ENCODE measurements around the gene MRTO4. TPM values are rescaled to one million over a fixed set of nuclear protein-coding genes. Genes with fewer than 3 reads are reported as not detected.

MRTO4 gene
- total and polyA plus RNA-seq, 9 of the 15 experiments (the other 6 are each of a cell fraction or from before 2014, with no cell fraction given) = 62.0 to 173 (median 146) TPM

DNA sequence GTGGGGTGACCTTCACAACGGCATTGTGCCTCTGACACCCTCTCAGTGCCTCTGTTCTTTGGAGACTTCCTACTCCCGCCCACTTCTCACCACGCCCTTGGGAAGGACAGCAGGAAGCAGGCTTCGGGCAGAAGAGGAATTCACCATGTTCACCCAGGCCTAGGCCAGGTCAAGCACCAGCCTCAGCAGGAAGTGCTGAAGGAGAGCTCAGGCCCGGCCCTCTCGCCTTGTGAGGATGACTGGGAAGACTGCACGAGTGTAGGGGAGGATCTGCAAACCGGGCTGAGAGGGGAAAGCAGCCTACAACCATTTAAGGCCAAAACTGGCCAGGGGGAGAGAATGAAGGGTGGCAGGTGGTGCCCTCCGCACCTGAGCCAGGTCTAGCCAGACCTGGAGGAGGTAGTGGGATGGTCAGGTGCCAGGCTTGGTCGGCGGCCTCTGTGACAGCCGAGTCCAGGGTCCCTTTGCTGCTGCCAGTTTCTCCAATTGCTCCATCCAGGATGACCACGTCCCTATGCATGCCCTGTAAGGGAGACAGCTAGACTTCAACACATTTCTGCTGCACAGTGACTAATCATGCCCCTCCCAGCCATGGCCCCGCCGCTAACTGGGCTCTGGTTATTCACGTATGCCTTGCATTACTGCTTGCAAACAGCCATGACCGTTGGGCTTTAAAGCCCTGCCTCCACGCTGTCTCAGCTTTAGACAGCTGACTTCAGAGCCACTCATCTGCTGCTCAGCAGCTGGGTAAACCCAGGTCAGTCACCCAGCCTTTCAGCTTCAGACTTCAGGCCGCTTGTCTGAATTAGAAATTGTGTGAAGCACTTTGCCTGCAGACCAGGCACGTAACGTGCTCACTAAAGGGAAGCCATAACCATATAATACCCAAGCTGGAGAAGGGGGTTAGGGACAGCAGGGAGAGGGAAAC lies 8.9 kb downstream of the MRTO4 start (continued):
- TF ChIP-seq SRSF9 (IDR thresholded peaks at IDR 0.05; ENCODE audit: borderline replicate concordance, low read depth, low read length) = no peak
- peak; percentile 33 for TF ChIP-seq RBM22 (IDR thresholded peaks at IDR 0.05; ENCODE audit: low read depth, low read length, poor library complexity, severe bottlenecking)
- no peak for TF ChIP-seq PRPF4 (IDR thresholded peaks at IDR 0.05; ENCODE audit: insufficient read depth, low read depth, low read length, poor library complexity, severe bottlenecking)
- TF ChIP-seq MCM5 (IDR thresholded peaks at IDR 0.05; ENCODE audit: low read depth) = no peak
- TF ChIP-seq, protein P1, sequence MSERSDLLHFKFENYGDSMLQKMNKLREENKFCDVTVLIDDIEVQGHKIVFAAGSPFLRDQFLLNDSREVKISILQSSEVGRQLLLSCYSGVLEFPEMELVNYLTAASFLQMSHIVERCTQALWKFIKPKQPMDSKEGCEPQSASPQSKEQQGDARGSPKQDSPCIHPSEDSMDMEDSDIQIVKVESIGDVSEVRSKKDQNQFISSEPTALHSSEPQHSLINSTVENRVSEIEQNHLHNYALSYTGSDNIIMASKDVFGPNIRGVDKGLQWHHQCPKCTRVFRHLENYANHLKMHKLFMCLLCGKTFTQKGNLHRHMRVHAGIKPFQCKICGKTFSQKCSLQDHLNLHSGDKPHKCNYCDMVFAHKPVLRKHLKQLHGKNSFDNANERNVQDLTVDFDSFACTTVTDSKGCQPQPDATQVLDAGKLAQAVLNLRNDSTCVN (CRISPR knock-in tag; IDR thresholded peaks at IDR 0.05) = no peak
- no peak for TF ChIP-seq PCBP2 (IDR thresholded peaks at IDR 0.05; ENCODE audit: low read depth, low read length, poor library complexity, severe bottlenecking)
- no peak for TF ChIP-seq EP400 (IDR thresholded peaks at IDR 0.05)
- no peak for TF ChIP-seq KAT7 (CRISPR knock-in tag; IDR thresholded peaks at IDR 0.05; ENCODE audit: borderline replicate concordance)
- TF ChIP-seq CREB1 (IDR thresholded peaks at IDR 0.05) = no peak
- TF ChIP-seq CREB1 (CRISPR knock-in tag; IDR thresholded peaks at IDR 0.05) = no peak
- TF ChIP-seq, protein P2, sequence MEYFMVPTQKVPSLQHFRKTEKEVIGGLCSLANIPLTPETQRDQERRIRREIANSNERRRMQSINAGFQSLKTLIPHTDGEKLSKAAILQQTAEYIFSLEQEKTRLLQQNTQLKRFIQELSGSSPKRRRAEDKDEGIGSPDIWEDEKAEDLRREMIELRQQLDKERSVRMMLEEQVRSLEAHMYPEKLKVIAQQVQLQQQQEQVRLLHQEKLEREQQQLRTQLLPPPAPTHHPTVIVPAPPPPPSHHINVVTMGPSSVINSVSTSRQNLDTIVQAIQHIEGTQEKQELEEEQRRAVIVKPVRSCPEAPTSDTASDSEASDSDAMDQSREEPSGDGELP (CRISPR knock-in tag; IDR thresholded peaks at IDR 0.05; ENCODE audit: borderline replicate concordance) = peak; percentile 35; the same call in 1 of the 2 replicates
- TF ChIP-seq PHF8 (IDR thresholded peaks at IDR 0.05; ENCODE audit: borderline replicate concordance, low read length) = no peak
- TF ChIP-seq TSC22D4 (tag; IDR thresholded peaks at IDR 0.05) = no peak
- TF ChIP-seq STAT5B (CRISPR knock-in tag; IDR thresholded peaks at IDR 0.05) = no peak
- TF ChIP-seq, protein P3, sequence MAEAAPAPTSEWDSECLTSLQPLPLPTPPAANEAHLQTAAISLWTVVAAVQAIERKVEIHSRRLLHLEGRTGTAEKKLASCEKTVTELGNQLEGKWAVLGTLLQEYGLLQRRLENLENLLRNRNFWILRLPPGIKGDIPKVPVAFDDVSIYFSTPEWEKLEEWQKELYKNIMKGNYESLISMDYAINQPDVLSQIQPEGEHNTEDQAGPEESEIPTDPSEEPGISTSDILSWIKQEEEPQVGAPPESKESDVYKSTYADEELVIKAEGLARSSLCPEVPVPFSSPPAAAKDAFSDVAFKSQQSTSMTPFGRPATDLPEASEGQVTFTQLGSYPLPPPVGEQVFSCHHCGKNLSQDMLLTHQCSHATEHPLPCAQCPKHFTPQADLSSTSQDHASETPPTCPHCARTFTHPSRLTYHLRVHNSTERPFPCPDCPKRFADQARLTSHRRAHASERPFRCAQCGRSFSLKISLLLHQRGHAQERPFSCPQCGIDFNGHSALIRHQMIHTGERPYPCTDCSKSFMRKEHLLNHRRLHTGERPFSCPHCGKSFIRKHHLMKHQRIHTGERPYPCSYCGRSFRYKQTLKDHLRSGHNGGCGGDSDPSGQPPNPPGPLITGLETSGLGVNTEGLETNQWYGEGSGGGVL (CRISPR knock-in tag; IDR thresholded peaks at IDR 0.05) = no peak
- no peak for TF ChIP-seq NCOA4 (IDR thresholded peaks at IDR 0.05; ENCODE audit: partially characterized antibody)
- no peak for TF ChIP-seq CCAR2 (IDR thresholded peaks at IDR 0.05; ENCODE audit: low read depth, low read length)
- no peak for TF ChIP-seq ZFP36 (IDR thresholded peaks at IDR 0.05; ENCODE audit: low read depth, low read length, partially characterized antibody)
- TF ChIP-seq, protein P4, sequence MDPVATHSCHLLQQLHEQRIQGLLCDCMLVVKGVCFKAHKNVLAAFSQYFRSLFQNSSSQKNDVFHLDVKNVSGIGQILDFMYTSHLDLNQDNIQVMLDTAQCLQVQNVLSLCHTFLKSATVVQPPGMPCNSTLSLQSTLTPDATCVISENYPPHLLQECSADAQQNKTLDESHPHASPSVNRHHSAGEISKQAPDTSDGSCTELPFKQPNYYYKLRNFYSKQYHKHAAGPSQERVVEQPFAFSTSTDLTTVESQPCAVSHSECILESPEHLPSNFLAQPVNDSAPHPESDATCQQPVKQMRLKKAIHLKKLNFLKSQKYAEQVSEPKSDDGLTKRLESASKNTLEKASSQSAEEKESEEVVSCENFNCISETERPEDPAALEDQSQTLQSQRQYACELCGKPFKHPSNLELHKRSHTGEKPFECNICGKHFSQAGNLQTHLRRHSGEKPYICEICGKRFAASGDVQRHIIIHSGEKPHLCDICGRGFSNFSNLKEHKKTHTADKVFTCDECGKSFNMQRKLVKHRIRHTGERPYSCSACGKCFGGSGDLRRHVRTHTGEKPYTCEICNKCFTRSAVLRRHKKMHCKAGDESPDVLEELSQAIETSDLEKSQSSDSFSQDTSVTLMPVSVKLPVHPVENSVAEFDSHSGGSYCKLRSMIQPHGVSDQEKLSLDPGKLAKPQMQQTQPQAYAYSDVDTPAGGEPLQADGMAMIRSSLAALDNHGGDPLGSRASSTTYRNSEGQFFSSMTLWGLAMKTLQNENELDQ (CRISPR knock-in tag; IDR thresholded peaks at IDR 0.05; ENCODE audit: borderline replicate concordance) = no peak
- TF ChIP-seq ZNF354B (CRISPR knock-in tag; IDR thresholded peaks at IDR 0.05) = no peak
- no peak for TF ChIP-seq LARP7 (IDR thresholded peaks at IDR 0.05)

All from K562 (cell line).